GM12801 (cell line): Measurements from ENCODE around the gene SLC7A10.

Experiments used
- TF ChIP-seq, protein P1 (sequence below): IDR thresholded peaks from one replicate; pipeline ENCODE4 v1.5.1; 2011; ENCODE audit warnings: control low read depth; ENCODE audit not compliant: insufficient read length; ENCODE audit errors: extremely low read depth

Gene SLC7A10

DNA sequence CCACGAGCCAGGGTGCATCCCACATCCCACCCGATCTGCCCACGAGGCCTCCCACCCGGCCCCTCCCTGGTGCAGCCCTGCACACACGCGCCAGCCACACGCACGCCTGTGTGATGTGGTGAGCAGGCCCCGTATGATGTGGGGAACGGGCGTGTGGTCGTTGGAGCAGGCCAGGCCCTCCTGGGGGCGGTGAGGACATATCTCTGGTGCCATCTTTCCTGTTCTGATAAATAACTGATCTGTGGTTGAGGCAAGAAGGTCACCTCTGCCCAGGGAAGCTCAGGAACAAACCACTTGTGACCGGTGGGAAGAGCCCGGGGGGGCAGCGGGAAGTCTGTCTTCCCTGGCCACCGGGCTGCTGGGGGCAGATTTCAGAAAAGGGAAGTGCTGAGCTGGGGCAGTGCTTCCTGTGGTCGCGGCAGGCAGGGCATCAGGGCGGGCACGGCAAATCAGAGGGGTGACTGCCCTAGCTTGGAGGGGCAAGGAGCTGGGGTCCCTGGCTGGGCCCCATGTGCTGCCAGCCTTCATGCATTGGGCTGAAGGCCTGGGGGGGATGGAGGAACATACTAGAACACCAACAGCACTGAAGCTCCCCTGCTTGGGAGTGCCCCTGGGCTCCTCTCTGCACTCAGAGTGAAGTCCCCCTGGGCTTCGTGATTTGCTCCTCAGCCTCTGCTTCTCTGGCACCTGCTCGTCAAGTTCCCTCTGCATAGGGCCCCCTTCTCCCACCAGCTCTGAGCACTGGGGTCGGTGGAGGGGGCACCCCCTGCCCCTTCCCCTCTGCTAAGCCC is 35.2 kb upstream of the SLC7A10 start:
- TF ChIP-seq, protein P1, sequence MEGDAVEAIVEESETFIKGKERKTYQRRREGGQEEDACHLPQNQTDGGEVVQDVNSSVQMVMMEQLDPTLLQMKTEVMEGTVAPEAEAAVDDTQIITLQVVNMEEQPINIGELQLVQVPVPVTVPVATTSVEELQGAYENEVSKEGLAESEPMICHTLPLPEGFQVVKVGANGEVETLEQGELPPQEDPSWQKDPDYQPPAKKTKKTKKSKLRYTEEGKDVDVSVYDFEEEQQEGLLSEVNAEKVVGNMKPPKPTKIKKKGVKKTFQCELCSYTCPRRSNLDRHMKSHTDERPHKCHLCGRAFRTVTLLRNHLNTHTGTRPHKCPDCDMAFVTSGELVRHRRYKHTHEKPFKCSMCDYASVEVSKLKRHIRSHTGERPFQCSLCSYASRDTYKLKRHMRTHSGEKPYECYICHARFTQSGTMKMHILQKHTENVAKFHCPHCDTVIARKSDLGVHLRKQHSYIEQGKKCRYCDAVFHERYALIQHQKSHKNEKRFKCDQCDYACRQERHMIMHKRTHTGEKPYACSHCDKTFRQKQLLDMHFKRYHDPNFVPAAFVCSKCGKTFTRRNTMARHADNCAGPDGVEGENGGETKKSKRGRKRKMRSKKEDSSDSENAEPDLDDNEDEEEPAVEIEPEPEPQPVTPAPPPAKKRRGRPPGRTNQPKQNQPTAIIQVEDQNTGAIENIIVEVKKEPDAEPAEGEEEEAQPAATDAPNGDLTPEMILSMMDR, result no peak

GRCh38 chr19:33259539-33259938 is 33.9 kb upstream of the SLC7A10 start:
- TF ChIP-seq, protein P1, result no peak

GRCh38 chr19:33257828-33258227 is 32.2 kb upstream of the SLC7A10 start:
- TF ChIP-seq, protein P1, result no peak

GRCh38 chr19:33256261-33256660 is 30.6 kb upstream of the SLC7A10 start:
- TF ChIP-seq, protein P1, result no peak

GRCh38 chr19:33255781-33256180 is 30.1 kb upstream of the SLC7A10 start:
- TF ChIP-seq, protein P1, result no peak

DNA sequence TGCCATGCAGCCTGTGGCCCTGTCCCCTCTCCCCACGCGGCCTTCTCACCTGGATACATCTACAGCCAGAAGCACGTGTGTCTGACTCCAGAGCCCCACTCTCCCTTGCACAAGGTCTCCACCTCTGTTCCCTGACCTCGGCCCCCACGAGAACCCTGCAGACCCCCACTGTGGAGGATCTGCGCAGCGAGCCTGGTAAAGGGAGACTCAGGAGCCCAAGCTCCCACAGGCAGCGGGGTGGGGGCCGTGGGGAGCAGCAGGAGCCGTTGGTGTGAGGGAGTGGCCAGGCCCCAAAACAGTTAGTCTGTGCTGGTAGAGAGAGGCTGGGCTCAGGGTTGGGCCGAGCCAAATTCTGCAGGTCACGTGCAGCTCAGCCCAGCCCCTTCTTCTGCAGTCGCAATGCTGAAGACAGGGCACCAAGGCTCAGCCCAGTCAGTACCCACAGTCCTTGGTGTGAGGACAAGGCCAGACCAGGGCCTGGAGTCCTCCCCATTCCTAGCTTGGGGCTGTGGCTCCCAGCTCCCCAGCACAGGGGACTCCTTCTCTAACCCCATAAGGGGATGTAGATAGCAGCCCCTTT is 28.7 kb upstream of the SLC7A10 start:
- TF ChIP-seq, protein P1, result no peak

- TF ChIP-seq, protein P1, result no peak
Measured at GRCh38 chr19:33252971-33253370, 27.3 kb upstream of the SLC7A10 start.
